22Rv1 (cell line): ENCODE data around the gene SORBS1.

ENCODE experiments used
- H3K27ac ChIP-seq: fragments of 450-650 bp; 2 replicates; pipeline ENCODE4 v1.5.1; 2017
- ZFX ChIP-seq: fragments of 450-650 bp; IDR thresholded peaks from 2 replicates; pipeline ENCODE4 v1.6.1; 2017; ENCODE audit warnings: antibody characterized with exemption, borderline replicate concordance
- TF ChIP-seq, protein P1 (sequence below): fragments of 450-650 bp; IDR thresholded peaks from 2 replicates; pipeline ENCODE4 v1.5.1; 2017; ENCODE audit warnings: mild to moderate bottlenecking

The SORBS1 gene

DNA sequence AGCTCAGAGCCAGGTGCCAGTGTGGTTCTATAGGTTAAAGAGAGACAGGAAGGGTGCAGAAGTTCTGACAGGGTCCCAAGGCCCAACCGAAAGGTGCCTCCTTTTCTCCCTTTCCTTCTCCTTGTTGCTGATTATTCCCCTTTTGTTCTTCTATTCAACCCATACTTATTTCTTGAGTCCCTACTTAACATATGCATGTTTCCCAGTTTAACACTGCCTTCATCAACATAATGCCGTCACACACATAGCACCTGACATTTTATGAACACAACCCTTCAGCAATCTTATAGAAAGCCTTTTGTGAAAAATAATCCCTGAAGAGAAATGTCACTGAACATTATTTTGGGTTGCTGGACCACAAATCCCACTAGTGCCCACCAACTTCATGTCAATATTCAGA is 39.1 kb downstream of the SORBS1 start:
- TF ChIP-seq, protein P1, sequence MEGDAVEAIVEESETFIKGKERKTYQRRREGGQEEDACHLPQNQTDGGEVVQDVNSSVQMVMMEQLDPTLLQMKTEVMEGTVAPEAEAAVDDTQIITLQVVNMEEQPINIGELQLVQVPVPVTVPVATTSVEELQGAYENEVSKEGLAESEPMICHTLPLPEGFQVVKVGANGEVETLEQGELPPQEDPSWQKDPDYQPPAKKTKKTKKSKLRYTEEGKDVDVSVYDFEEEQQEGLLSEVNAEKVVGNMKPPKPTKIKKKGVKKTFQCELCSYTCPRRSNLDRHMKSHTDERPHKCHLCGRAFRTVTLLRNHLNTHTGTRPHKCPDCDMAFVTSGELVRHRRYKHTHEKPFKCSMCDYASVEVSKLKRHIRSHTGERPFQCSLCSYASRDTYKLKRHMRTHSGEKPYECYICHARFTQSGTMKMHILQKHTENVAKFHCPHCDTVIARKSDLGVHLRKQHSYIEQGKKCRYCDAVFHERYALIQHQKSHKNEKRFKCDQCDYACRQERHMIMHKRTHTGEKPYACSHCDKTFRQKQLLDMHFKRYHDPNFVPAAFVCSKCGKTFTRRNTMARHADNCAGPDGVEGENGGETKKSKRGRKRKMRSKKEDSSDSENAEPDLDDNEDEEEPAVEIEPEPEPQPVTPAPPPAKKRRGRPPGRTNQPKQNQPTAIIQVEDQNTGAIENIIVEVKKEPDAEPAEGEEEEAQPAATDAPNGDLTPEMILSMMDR: no peak
- TF ChIP-seq ZFX: no peak
- no peak overlapping the region for H3K27ac ChIP-seq

DNA sequence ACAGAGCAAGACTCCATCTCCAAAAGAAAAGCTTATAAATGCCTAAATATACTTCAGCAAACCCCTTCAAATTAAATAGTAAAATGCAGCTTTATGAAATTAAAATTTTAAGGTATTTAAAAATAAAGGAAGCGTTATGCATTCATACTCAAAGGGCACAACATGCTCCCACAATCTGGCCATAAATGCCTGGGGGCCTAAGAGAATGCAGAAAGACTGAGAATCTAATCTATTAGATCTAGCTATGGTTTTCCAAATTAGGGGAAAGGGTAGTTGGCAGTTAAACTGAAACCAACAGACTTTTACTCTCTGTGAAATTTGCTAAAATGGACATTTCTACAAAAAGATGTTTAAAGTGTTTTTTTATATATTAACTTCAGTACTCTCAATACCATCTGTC is 40.6 kb downstream of the SORBS1 start:
- TF ChIP-seq ZFX: no peak
- TF ChIP-seq, protein P1: no peak

DNA sequence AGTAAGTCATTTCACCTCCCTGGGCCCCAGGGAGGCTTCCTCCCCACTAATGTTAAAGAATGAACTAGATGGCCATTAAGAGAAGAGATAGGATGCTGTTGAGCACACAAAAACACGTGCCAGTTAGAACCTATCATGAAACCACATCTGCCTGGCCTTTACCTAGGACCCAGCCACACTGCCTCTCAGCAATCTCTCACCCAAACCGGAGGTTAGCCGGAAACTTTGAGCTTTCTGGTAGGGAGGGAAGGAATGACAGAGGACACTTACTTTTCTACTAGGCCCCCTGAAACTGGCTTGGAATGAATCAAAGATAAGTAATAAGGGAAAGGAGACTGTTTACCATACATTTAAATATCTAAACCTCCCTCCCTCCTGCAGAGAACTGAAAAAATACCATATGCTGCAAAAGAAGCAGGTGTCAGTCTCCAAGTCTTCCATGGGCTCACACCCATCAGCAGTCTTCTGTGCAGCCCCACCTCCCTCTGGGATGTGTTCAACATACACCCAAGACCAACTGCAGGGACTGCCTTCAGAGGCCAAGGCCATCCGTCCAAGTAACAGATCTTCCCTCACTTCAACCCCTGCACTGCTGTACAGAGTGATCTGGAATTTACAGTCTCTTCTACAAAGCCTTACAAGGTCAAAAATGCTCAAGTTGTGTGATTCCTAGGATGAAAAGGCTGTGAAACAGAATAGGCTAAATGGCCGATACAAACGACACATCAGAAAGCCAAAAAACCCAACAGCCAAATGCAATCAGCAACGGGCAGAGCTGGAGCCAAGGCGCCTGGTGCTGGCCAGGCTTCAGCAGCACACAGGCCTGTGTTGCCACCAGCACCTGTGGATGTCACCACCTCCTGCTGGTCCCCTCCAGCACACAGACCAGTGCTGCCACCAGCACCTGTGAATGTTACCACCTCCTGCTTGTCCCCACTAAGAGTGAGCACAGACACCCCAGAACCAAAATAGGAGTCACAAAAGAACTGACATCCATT is 42.4 kb downstream of the SORBS1 start:
- TF ChIP-seq, protein P1: no peak
- TF ChIP-seq ZFX: no peak
- no peak overlapping the region for H3K27ac ChIP-seq

More for the DNA sequence above, 40.6 kb downstream of the SORBS1 start:
- no peak overlapping the region for H3K27ac ChIP-seq

DNA sequence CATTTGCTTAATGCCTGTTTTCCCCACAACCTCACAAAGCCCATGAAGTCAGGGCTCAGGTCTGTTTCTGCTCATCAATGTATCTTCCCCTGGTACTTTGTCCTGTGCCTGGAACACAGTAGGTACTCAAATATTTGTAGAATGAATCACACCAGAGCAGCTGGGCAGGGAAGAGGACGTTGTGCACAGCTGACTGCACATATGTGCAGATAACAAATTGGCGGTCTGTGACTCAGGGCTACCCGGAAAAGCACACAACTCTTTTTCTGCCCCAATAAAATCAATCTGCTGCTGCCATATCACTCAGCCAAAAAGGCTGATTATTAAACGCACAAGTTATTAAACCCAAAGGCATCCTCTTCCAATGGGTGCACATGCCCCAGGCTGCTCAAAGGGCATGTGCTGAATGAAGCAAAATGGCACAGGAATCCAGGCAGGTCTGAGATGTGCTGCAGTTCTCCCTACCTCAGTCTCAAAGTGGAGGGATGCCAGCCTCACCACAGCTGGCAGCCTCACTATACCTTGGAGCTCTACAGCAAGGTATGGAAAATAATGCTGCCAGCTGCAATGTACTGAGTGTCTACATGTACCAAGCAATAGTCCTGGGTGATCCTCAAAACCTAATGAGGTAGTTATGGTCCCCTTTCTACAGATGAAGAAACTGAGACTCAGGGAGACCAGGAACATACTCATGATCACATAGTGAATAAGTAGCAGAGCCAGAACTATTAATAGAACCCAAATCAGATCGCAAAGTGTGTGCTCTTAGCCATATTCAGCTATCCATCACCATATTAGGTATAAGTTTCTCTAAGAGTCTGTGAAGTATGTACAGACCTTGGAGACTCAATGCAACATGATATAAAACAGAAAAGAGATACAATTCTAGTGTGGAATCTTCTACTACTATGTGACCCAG is 43.4 kb downstream of the SORBS1 start:
- no peak overlapping the region for H3K27ac ChIP-seq
- TF ChIP-seq, protein P1: no peak
- TF ChIP-seq ZFX: no peak

DNA sequence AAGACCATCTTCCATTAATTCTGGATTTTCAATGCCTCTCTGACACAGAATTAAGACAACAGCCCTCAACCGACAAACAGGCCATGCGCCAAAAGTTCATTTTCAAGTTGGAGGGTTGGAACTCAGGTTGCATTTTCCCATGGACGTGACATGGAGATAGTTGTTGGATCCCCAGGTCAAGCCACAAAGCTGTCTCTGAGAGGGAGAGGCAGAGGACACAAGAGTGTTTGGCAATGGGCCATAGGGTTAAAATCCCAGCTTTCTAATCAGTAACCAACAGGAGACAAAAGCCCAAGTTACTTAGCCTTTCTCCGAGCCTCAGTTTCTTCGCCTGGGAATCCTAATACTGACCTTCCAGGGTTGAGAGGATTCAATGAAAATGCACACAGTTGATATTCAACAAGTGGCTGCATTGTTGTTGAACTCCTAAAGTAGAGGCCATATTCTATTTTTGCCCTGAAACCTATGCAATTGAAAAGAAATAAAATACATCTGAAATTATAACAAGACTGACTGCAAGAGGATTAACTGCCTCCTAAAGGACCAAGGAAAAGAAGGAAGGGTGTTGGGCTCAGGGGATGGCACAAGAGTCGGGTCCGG is 44.3 kb downstream of the SORBS1 start:
- TF ChIP-seq, protein P1: no peak
- TF ChIP-seq ZFX: no peak
- H3K27ac ChIP-seq: no peak overlapping the region

DNA sequence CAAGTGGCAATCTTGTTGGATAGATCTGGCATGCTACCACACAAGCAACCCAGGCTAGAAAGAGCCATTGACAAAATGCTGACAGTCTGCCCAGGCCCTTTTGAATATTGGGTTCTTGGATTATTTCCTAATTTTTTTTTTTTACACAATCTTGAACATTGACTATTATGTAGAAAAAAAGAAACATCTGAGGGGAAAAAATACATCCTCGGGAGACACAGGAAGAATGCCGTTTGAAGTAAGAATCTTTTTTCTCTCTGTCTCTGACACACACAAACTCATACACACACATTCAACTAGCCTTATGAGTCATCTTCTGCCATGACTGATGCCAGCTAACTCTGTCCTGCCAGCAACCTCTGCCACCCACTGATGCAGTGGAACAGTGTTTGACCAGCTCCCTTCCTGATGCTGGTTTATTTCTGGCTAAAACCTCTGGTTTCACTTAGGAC is 47.2 kb downstream of the SORBS1 start:
- no peak overlapping the region for H3K27ac ChIP-seq
- no peak for TF ChIP-seq ZFX
- TF ChIP-seq, protein P1: no peak
